PFSK-1 (cell line): ENCODE data around the gene SNORC.

ENCODE experiments used
- FOXP2 ChIP-seq: optimal IDR thresholded peaks from 2 replicates; pipeline ENCODE3; 2011; ENCODE audit warnings: borderline replicate concordance, control low read depth, inconsistent platforms; ENCODE audit not compliant: insufficient read depth; ENCODE audit errors: extremely low read length, extremely low read depth
- POLR2AphosphoS5 ChIP-seq: IDR thresholded peaks from 2 replicates; pipeline ENCODE4 v1.6.1; 2012; ENCODE audit warnings: low read depth, mild to moderate bottlenecking, control low read depth, low read length, moderate library complexity
- SIN3A ChIP-seq: IDR thresholded peaks from 2 replicates; pipeline ENCODE4 v1.6.1; 2012; ENCODE audit warnings: mild to moderate bottlenecking, low read length, moderate library complexity, borderline replicate concordance; ENCODE audit not compliant: insufficient read depth
- TAF1 ChIP-seq: IDR thresholded peaks from 2 replicates; pipeline ENCODE4 v1.6.1; 2012; ENCODE audit warnings: low read length, control low read depth, borderline replicate concordance; ENCODE audit not compliant: insufficient read depth
- TF ChIP-seq, protein P1 (sequence below), 2 experiments: IDR thresholded peaks; 2 replicates each; pipeline versions ENCODE4 v1.6.1 to v1.8.0; 2011 to 2012; ENCODE audit warnings: low read depth in 2 of 2, low read length in 2 of 2, control low read depth in 1 of 2, inconsistent platforms in 1 of 2, mild to moderate bottlenecking in 1 of 2, moderate library complexity in 1 of 2; ENCODE audit not compliant: insufficient read depth in 1 of 2

Gene SNORC

DNA sequence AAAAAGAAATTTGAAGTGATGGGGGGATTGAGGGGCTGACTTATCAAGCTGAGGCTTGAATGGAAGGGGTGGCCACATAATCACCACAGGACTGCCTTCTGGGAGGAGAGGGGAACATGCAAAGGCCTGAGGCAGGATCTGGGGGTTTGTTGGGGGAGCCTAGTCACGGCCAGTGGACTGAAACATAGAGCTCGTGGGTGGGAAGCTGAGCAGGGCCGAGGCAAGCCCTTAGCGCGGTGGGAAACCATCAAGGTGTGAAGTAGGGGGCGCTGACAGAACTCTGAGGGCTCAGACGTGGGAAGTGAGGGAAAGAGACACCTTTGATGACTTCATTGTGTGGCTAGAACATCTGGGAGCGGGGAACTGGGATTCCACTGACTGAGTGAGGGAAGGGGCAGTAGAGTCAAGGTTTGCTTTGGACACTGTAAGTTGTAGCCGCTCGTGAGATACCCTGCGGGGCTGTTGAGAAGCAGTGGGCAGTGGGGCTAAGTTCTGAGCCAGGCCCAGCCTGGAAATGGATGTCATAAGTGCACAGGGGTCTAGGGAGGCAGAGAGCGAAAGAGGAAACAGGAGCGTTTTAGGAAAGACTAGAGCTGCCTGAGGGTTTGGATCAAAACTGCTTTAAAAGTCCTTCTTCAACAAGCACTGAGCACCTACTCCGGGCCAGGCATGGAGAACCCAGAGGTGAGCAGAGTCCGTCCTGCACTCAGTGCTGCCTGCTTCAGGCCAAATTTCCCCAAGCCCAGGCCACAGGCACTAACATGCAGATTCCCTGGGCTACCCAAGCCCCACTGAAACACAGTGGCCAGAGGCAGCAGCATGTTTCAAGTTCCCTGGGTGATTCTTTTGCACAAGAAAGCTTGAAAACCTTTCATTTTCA is 686 bp upstream of the SNORC start:
- TF ChIP-seq SIN3A (no peak), FOXP2 (no peak), TAF1 (no peak), POLR2AphosphoS5 (no peak)
- TF ChIP-seq, protein P1, sequence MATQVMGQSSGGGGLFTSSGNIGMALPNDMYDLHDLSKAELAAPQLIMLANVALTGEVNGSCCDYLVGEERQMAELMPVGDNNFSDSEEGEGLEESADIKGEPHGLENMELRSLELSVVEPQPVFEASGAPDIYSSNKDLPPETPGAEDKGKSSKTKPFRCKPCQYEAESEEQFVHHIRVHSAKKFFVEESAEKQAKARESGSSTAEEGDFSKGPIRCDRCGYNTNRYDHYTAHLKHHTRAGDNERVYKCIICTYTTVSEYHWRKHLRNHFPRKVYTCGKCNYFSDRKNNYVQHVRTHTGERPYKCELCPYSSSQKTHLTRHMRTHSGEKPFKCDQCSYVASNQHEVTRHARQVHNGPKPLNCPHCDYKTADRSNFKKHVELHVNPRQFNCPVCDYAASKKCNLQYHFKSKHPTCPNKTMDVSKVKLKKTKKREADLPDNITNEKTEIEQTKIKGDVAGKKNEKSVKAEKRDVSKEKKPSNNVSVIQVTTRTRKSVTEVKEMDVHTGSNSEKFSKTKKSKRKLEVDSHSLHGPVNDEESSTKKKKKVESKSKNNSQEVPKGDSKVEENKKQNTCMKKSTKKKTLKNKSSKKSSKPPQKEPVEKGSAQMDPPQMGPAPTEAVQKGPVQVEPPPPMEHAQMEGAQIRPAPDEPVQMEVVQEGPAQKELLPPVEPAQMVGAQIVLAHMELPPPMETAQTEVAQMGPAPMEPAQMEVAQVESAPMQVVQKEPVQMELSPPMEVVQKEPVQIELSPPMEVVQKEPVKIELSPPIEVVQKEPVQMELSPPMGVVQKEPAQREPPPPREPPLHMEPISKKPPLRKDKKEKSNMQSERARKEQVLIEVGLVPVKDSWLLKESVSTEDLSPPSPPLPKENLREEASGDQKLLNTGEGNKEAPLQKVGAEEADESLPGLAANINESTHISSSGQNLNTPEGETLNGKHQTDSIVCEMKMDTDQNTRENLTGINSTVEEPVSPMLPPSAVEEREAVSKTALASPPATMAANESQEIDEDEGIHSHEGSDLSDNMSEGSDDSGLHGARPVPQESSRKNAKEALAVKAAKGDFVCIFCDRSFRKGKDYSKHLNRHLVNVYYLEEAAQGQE (IDR thresholded peaks at IDR 0.05; ENCODE audit: insufficient read depth in 1 of 2, low read depth in 2 of 2, low read length in 2 of 2) = no peak

DNA sequence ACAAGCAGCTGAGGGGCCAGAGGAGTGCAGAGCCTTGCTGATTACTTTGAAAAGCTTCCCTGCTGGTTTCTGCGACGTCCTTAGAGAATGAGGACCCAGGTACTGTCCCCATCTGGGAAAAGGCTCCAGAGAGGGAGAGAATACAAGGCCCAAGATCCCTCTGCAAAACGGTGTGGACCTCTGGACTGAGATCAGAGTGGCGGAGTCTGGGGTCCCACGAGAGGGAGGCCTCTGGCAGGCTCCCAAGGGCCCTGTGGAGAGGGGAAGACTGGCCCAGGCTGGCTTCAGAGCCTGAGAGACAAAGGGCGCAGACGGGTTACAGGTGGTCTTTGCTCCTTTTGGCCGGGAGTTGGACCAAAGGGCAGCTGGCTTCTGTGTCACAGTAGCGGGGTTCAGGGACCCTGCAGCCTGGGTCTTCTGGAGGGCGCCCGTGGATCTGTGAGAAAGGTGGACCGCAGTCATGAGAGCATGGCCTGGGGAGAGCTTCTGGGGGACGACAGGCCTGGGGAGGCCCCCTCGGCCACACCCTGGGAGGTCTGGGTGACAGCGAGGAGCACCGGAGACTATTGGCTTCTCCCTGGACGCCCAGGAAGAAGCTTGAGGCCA is 805 bp downstream of the SNORC start:
- no peak for TF ChIP-seq POLR2AphosphoS5
- TF ChIP-seq, protein P1 (IDR thresholded peaks at IDR 0.05; ENCODE audit: insufficient read depth in 1 of 2, low read depth in 2 of 2, low read length in 2 of 2) = no peak
- TF ChIP-seq TAF1 = no peak
- no peak for TF ChIP-seq FOXP2
- no peak for TF ChIP-seq SIN3A

DNA sequence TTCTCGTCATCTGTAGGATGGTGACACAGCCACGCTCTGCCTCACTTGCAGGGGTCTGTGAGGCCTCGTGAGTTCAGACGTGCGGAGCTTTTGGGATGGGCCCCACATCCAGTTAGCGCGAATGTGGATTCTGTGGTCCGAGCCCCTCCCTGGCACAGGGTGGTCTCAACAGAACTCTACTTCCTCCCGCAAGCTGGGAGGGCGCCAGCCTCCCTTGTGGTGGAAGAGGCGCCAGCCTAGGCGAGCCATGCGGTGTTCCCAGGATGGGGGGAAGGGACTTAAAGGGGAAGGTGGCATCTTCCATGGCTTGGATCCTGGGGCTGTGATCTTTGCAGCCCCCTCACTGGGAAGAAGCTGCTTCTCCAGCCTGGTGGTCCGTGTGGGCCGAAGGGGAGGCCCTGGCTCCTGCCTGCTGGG is 1.4 kb downstream of the SNORC start:
- TF ChIP-seq POLR2AphosphoS5 (no peak), TAF1 (no peak), SIN3A (no peak), FOXP2 (no peak)
- TF ChIP-seq, protein P1 (IDR thresholded peaks at IDR 0.05; ENCODE audit: insufficient read depth in 1 of 2, low read depth in 2 of 2, low read length in 2 of 2) = no peak

DNA sequence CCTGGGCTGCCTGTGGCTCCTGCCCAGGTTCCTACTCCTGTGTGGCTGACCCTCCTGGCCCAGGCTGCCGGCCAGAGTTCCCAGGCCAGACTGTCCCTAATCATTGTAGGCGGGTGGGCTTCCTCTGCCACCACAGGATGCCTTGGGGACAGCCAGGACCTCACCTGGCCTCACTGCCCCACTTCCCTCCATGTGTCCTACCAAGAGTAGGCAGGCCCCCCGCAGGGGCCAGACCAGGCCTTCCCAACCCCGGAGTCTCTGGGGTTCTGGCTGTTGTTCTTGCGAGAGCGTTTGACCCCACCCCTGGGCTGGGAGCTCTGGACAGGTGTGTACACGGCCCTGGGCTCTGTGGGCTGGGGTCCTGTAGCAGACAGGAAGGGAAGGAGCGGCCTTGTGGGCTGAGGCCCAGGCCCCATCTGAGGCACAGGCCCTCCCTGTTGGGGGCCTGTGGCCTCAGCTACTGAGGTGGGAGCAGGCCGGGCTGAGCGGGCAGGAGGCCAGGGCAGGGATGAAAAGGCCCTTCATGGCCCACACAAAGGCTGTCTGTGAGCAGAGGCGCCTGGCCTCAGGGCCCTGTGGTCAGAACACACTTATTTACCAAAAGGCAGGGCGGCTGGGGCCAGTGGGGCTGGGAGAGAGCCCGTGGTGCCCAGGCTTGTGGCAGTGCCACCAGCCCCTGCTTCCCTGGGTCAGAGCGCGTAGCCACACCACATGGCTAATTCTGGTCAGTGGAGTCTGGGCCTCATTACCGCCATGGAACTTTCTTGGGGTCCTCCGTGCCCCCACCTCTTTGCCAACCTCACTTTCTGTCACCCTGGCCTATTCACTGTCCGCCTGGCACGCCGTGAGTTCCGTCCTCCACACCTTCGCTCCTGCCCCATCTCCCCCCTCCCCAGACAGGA is 2.0 kb downstream of the SNORC start:
- no peak for TF ChIP-seq POLR2AphosphoS5
- no peak for TF ChIP-seq TAF1

DNA sequence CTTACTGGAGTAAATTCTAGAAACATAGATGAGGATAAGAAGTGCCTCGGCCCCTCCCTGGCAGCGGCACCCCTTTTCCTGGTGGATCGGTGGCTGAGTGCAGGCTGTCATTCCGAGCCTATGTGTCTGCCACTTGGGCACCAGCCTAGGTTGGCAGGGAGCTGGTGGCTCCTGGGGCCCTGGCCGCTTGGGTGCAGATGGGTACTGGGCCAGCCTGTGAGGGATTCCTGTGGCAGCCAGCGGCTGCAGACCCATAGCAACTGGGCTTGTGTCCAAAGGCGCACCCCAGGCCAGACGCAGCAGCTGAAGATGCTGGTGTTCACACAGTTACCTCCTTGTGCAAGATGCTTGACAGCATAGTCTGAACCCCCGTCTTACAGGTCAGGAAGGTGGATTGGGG is 2.8 kb downstream of the SNORC start:
- TF ChIP-seq SIN3A (no peak), POLR2AphosphoS5 (no peak), TAF1 (no peak), FOXP2 (no peak)
- TF ChIP-seq, protein P1 (IDR thresholded peaks at IDR 0.05; ENCODE audit: insufficient read depth in 1 of 2, low read depth in 2 of 2, low read length in 2 of 2) = no peak
